GM12878 (cell line): ENCODE data around the gene IFNG-AS1. TPM values are rescaled to one million over a fixed set of nuclear protein-coding genes. Genes with fewer than 3 reads are reported as not detected.

Experiments used
- ATAC-seq: fragments of 200-7000 bp; cut with Tn5 transposase; 3 replicates; pipeline ENCODE4 v1.9.1; 2020; ENCODE audit warnings: mild to moderate bottlenecking, moderate library complexity
- BruUV-seq: library from RNA; stranded (reverse); fragments of 400-500 nt; replicated peaks from 2 replicates; lab custom pipeline; 2021; lab: Mats Ljungman, UMichigan
- CTCF ChIA-PET: fragments of 300-600 bp; sonication (Branson Sonifier 250); formaldehyde crosslinking; extraction: SDS; loops from one replicate; lab custom pipeline; 2021; ENCODE audit warnings: inconsistent platforms; lab: Yijun Ruan, JAX
- POLR2A ChIA-PET: fragments of 350-600 bp; formaldehyde crosslinking; extraction: SDS; loops from one replicate; lab custom pipeline; 2021; ENCODE audit warnings: inconsistent platforms; lab: Charles Lee
- RAD21 ChIA-PET: fragments of 300-600 bp; sonication (Branson Sonifier 250); formaldehyde crosslinking; loops from one replicate; lab custom pipeline; 2023; ENCODE audit warnings: antibody characterized with exemption; ENCODE audit not compliant: unreplicated experiment; lab: Charles Lee
- SMC1A ChIA-PET: fragments of 300-600 bp; sonication (Branson Sonifier 250); formaldehyde crosslinking; loops from one replicate; lab custom pipeline; 2023; ENCODE audit not compliant: unreplicated experiment, uncharacterized antibody; lab: Charles Lee
- DNase-seq: peaks from one replicate; pipeline ENCODE4 v3.0.0-alpha.2; 2011; ENCODE audit warnings: low read depth, low spot score
- FAIRE-seq: peaks from 3 replicates; lab custom pipeline; 2011; peaks lifted over from hg19 to GRCh38; lab: Jason Lieb, UNC
- H2AFZ ChIP-seq: 2 replicates; pipeline ENCODE4 v1.6.0; 2011; ENCODE audit warnings: low read depth, low read length, control low read depth; ENCODE audit not compliant: control insufficient read depth
- H3K27ac ChIP-seq: 2 replicates; pipeline ENCODE4 v1.5.1; 2011; ENCODE audit warnings: control low read depth; ENCODE audit not compliant: control insufficient read depth, insufficient read depth
- H3K27me3 ChIP-seq, 2 experiments: replicated peaks in 1 of 2; 2 replicates each; pipeline versions ENCODE4 v1.6.0 to v1.6.1; 2011; ENCODE audit warnings: low read length in 1 of 2; ENCODE audit not compliant: control insufficient read depth in 2 of 2, insufficient read depth in 2 of 2
- H3K36me3 ChIP-seq, 2 experiments: 2 replicates each; pipeline ENCODE4 v1.5.1; 2011; ENCODE audit warnings: low read length in 1 of 2; ENCODE audit not compliant: control insufficient read depth in 2 of 2, insufficient read depth in 2 of 2
- H3K4me1 ChIP-seq: 2 replicates; pipeline ENCODE4 v1.6.1; 2011; ENCODE audit warnings: mild to moderate bottlenecking, low read length, moderate library complexity, mixed read lengths; ENCODE audit not compliant: control insufficient read depth, insufficient read depth
- H3K4me2 ChIP-seq: 2 replicates; pipeline ENCODE4 v1.6.0; 2011; ENCODE audit warnings: control low read depth; ENCODE audit not compliant: control insufficient read depth, insufficient read depth
- H3K4me3 ChIP-seq: fragments of 200-600 bp; sonication (generic); 2 replicates; pipeline ENCODE4 v1.5.1; 2016
- H3K79me2 ChIP-seq: 2 replicates; pipeline ENCODE4 v1.6.0; 2011; ENCODE audit warnings: low read length; ENCODE audit not compliant: control insufficient read depth, insufficient read depth
- H3K9ac ChIP-seq: 2 replicates; pipeline ENCODE4 v1.8.0; 2011; ENCODE audit warnings: low read length, control low read depth, mixed read lengths; ENCODE audit not compliant: control insufficient read depth, insufficient read depth
- H3K9me3 ChIP-seq: replicated peaks from 3 replicates; pipeline ENCODE4 v1.5.1; 2011; ENCODE audit warnings: mild to moderate bottlenecking, low read length; ENCODE audit not compliant: control insufficient read depth, insufficient read depth
- H4K20me1 ChIP-seq: 2 replicates; pipeline ENCODE4 v1.6.0; 2011; ENCODE audit not compliant: control insufficient read depth, insufficient read depth
- ASH2L ChIP-seq: fragments of 300-600, 200-600 bp; sonication (generic); IDR thresholded peaks from 2 replicates; pipeline ENCODE4 v1.6.1; 2017; ENCODE audit warnings: low read depth, mild to moderate bottlenecking, borderline replicate concordance
- IRF4 ChIP-seq: IDR thresholded peaks from 2 replicates; pipeline ENCODE4 v1.6.1; 2011; ENCODE audit warnings: low read depth, low read length
- MTA3 ChIP-seq: IDR thresholded peaks from 2 replicates; pipeline ENCODE4 v1.6.1; 2012; ENCODE audit warnings: low read length, inconsistent platforms, borderline replicate concordance
- POU2F2 ChIP-seq: IDR thresholded peaks from 3 replicates; pipeline ENCODE4 v1.6.1; 2011; ENCODE audit warnings: low read depth, mild to moderate bottlenecking, low read length, borderline replicate concordance
- RBBP5 ChIP-seq: fragments of 200-600 bp; sonication (generic); conservative IDR thresholded peaks from 2 replicates; pipeline ENCODE4 v1.6.1; 2016
- ZNF384 ChIP-seq: IDR thresholded peaks from 2 replicates; pipeline ENCODE4 v1.6.1; 2012; ENCODE audit warnings: low read depth, mild to moderate bottlenecking, low read length, improper control_type of control experiment, borderline replicate concordance
- WGBS: methylation state at CpG from one replicate; pipeline ENCODE4 v1.1.6; 2016; ENCODE audit warnings: low lambda C conversion rate; ENCODE audit not compliant: insufficient replicate concordance, insufficient coverage; ENCODE audit errors: missing lambda C conversion rate; 5-methylcytosine and 5-hydroxymethylcytosine counted together
- in situ Hi-C: fragments of 300-500 bp; cut with MboI; formaldehyde crosslinking; loops from 9 replicates; pipeline ENCODE4 v1.14.3; 2018; ENCODE audit warnings: mixed read lengths
- intact Hi-C: fragments of 100-400 bp; cut with micrococcal nuclease; formaldehyde crosslinking; loops from one replicate; pipeline ENCODE4 v1.14.2; 2022; ENCODE audit not compliant: unreplicated experiment
- polyA plus RNA-seq, 11 experiments: library from polyadenylated mRNA; depleted of rRNA in 4 of 11; unstranded in 6 of 11; stranded (reverse) in 5 of 11; fragments of >200 nt; fragmentation: Nextera tagmentation in 4 of 11; fragmentation: Illumina TruSeq in 1 of 11; extraction: Ambion mirVana in 4 of 11; extraction: Trizol in 1 of 11; gene quantifications; 1 replicate in 1 of 11; 2 replicates in 10 of 11; pipeline versions ENCODE4 v1.2.1 to v1.2.3, GENCODE V29; 2011 to 2016; ENCODE audit warnings: inconsistent platforms in 2 of 11, missing spikeins in 2 of 11, low read depth in 1 of 11
- total RNA-seq, 4 experiments: library from RNA; depleted of rRNA in 3 of 4; stranded (reverse); fragments of >200 nt in 3 of 4; fragmentation: Illumina TruSeq in 1 of 4; extraction: Trizol in 1 of 4; gene quantifications; 2 replicates each; pipeline versions ENCODE4 v1.2.1 to v1.2.3, GENCODE V29; 2013 to 2021
- TF ChIP-seq, protein P1 (sequence below): fragments of 450-650 bp; IDR thresholded peaks from 2 replicates; pipeline ENCODE4 v1.6.1; 2018; ENCODE audit warnings: borderline replicate concordance, mild to moderate bottlenecking; ENCODE audit not compliant: partially characterized antibody

The IFNG-AS1 gene
- total and polyA plus RNA-seq, 10 of the 15 experiments (the other 5 are each of a cell fraction or from before 2014, with no cell fraction given) = 0.40 to 1.9 (median 1.3) TPM

DNA sequence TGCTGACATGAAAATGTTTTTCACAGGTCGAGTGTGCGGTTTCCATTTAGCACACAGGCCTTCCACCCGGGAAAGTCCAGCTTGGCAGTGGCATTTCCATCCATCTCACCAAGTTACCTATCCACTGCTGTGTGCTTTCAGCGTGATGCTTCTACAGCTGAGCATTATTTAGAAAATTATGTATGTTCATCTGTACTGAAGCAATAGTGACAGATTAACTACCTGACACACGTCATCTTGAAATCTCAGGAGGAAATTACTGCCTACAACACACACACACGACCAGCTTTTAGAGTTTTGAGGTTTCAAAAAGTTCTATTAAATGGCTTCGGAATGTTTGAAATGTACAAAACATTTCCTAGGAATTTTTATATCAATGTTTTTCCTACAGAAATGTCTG, 39.4 kb downstream of the IFNG-AS1 start:
- ATAC-seq (no peak), FAIRE-seq (no peak), DNase-seq (no peak)
- no peaks in the 10 kb centered on the region; the same call in 2 of the 3 replicates for H3K9me3 ChIP-seq
- H3K9ac ChIP-seq = no peak overlapping the region
- SMC1A ChIA-PET = interaction anchor here (1.0 to 1.9 kb wide), 3 partner anchors 9 to 26 kb away, joined by 3 to 5 read pairs (median 4); no protein-coding TSS in a partner anchor
- H3K27ac ChIP-seq = no peak overlapping the region
- WGBS = 76% methylated on average over 7 of the region's 7 CpGs
- RAD21 ChIA-PET = interaction anchor here (0.9 to 1.3 kb wide), 2 partner anchors 12 to 38 kb away, joined by 4 to 5 read pairs; no protein-coding TSS in a partner anchor
- H2AFZ ChIP-seq = no peak overlapping the region
- H3K4me3 ChIP-seq = no peak overlapping the region
- CTCF ChIA-PET = interaction anchor here (1.7 kb wide), 1 partner anchor 12 kb away, joined by 7 read pairs; no protein-coding TSS in a partner anchor
- H3K36me3 ChIP-seq = no peaks in the 10 kb centered on the region
- in situ Hi-C loops = no loop called here
- no peaks in the 10 kb centered on the region; the same call in 1 of the 2 replicates for H3K4me1 ChIP-seq
- BruUV-seq = no TSS peak
- H3K27me3 ChIP-seq = no peaks in the 10 kb centered on the region
- intact Hi-C loops = no loop called here
- H4K20me1 ChIP-seq = no peaks in the 10 kb centered on the region
- POLR2A ChIA-PET = interaction anchor here (0.6 kb wide), 1 partner anchor 38 kb away, joined by 4 read pairs; no protein-coding TSS in a partner anchor
- no peak overlapping the region for H3K4me2 ChIP-seq
- no peaks in the 10 kb centered on the region for H3K79me2 ChIP-seq
- no peak for TF ChIP-seq MTA3
- TF ChIP-seq, protein P1, sequence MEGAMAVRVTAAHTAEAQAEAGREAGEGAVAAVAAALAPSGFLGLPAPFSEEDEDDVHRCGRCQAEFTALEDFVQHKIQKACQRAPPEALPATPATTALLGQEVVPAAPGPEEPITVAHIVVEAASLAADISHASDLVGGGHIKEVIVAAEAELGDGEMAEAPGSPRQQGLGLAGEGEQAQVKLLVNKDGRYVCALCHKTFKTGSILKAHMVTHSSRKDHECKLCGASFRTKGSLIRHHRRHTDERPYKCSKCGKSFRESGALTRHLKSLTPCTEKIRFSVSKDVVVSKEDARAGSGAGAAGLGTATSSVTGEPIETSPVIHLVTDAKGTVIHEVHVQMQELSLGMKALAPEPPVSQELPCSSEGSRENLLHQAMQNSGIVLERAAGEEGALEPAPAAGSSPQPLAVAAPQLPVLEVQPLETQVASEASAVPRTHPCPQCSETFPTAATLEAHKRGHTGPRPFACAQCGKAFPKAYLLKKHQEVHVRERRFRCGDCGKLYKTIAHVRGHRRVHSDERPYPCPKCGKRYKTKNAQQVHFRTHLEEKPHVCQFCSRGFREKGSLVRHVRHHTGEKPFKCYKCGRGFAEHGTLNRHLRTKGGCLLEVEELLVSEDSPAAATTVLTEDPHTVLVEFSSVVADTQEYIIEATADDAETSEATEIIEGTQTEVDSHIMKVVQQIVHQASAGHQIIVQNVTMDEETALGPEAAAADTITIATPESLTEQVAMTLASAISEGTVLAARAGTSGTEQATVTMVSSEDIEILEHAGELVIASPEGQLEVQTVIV = no peak
- TF ChIP-seq IRF4 = no peak
- no peak for TF ChIP-seq ASH2L
- no peak for TF ChIP-seq POU2F2
- no peak for TF ChIP-seq RBBP5
- no peak for TF ChIP-seq ZNF384
